Inflammatory macrophage (primary cell): ENCODE measurements around the gene PIM2.

Experiments
- DNase-seq, 2 donors: peaks; one replicate each; pipeline ENCODE4 v3.0.0-alpha.2; 2020 to 2022
- total RNA-seq, 18 experiments: gene quantifications; one replicate each; lab custom pipeline; 2026; ENCODE audit warnings: mixed read lengths in 6 of 18, inconsistent platforms in 2 of 18; lab: John Stamatoyannopoulos, UW

PIM2 gene
- total RNA-seq: 8.5 to 95.8 (median 12.5) reads per million in 18 experiments

GRCh38 chrX:48918643-48919340 is at the start of gene PIM2:
Gene PIM2 (minus strand): TSS chrX:48919024. CDS start chrX:48918834, 190 bp downstream.
- peak; percentile 84 to 90 for DNase-seq

GRCh38 chrX:48968377-48968776 is 49.6 kb upstream of the PIM2 start:
- DNase-seq: no peak

- DNase-seq: no peak
These were observed 48.2 kb upstream of the PIM2 start for GRCh38 chrX:48966796-48967579.

- DNase-seq: no peak
These were observed 47.1 kb upstream of the PIM2 start for GRCh38 chrX:48965959-48966358.

DNA sequence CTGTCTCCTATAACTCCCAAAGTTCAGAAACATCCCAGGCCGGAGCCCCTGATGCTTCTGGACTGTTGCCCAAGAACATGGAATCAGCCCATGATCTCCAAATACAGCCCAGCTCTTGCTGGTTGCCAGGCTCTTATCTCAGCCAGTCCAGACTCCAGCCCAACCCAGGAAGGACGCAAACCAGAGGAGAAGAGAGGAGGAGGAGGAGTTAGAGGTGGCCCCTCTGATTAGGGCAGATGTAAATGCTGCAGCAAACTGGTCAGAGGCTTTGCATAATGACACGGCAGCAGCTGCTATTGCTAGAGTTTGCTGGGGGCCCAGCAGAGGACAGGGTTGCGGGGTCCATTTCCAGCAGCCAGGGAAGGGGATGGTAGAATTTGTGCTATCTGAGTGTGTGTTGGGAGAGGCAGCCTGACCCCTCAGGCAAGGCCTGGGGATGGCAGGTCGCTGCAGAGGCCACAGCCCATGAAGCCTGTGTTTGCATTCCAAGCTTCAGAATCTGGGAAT is 42.8 kb upstream of the PIM2 start:
- no peak for DNase-seq

DNA sequence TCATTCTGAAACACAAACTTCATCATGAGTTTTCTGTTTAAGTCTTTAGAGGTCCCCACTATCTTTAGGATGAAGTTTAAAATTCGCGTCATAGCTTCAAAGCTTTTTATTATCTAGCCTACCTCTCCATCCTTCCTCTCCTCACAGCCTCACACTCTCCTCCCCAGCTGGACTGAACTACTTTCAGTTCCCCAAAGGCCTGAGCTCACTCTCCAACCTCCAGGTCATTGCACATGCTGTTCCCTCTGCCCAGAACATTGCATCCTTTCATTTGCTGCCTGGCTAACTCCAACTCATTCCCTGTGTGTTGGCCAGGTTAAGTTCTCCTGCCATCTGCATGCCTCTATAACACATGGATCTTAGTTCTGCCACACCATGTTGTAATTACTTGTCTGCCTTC is 41.5 kb upstream of the PIM2 start:
- DNase-seq: peak; percentile 36 to 42

- peak in 1 of 2 donors; percentile 17 for DNase-seq
These were observed 39.8 kb upstream of the PIM2 start for GRCh38 chrX:48958635-48959094.

- peak; percentile 94 to 96 for DNase-seq
These were observed 39.2 kb upstream of the PIM2 start for GRCh38 chrX:48957827-48958634.

- peak in 1 of 2 donors; percentile 67 for DNase-seq
These were observed 38.6 kb upstream of the PIM2 start, which contains the start of gene OTUD5 for GRCh38 chrX:48957477-48957826. Gene OTUD5 (minus strand): TSS chrX:48957607. CDS start chrX:48957570, 37 bp downstream.

- DNase-seq: peak in 1 of 2 donors; percentile 19
These were observed 38.0 kb upstream of the PIM2 start for GRCh38 chrX:48956728-48957414.

- DNase-seq: no peak
These were observed 29.8 kb upstream of the PIM2 start for GRCh38 chrX:48948589-48948988.

DNA sequence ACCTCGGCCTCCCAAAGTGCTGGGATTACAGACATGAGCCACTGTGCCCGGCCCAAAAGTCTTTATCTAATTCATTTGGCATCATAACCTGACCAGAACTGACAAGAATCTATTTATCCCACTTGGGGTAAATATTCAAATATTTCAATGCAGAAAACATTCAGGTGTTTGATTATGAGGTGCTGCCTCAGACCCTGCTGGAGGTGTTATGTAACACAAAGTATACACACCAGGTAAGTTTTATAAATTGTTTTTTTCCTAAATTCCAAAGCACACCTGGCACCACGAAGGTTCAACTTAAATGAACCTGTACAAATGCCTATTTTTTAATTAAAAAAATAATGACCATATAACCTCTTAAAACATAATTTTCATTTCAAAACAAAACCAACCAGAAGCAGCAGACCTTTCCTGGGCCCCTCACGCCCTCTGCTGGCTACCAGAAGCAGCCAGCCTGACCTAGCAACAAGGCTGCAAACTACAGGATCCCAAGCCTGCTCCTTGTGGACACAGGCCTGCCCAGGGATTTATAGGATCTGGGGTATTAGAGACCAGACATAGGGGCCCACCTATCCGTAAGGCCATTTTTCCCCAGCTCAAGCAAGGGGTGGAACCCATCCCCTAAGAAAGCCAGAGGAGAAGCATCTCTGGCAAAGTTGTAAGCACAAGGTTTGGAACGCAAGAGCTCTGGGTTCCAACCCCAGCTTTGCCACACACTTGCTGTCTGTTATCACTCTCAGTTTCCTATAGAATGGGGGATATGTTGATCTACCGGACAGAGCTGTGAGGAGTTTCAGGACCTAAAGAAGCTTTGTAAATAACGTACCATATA is 26.9 kb upstream of the PIM2 start:
- peak; percentile 35 to 56 for DNase-seq

DNA sequence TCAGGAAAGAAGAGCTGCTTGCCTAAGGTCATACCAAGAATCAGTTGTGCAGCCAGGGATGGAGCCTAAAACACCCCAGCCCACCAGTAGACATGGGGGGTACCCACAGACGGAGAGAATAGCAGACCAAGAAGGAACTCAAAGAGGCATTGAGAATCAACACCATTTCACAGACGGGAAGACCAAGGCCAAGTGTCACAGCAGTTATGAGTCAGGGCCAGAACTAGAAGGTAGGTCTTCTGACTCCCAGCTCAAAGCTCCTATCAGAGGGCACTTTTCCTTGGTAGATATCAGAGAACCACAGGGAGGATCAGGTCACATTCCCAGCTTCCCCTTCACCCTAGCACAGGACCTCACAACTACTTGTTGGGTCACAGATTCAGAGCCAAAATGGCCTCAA is 24.1 kb upstream of the PIM2 start:
- peak in 1 of 2 donors; percentile 1 for DNase-seq

DNA sequence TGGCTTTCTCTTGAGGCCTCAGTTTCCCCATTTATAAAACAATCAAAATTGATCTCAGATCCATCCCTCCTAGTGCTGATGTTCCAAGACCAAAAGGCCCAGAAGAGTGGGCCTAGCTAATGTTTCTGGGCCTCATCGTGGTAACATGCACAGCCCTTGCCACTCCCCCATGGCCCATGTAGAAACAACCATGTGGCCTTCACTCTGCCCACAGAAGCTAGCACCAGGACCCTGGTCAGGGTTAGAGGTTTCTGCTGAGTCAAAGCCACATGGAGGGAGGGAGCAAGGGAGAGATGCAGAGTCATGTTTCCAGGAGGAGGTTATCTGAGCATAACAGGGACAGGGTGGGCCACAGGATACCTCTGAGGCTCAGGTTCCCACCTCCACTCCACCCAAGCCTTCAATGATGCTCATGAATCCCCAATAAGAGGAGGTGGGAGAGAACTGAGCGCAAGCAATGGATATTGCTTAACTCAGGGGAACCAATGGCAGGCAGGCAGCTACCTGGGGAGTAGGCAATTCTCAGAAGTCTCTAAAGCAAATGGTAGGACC is 21.7 kb upstream of the PIM2 start:
- DNase-seq: no peak

DNA sequence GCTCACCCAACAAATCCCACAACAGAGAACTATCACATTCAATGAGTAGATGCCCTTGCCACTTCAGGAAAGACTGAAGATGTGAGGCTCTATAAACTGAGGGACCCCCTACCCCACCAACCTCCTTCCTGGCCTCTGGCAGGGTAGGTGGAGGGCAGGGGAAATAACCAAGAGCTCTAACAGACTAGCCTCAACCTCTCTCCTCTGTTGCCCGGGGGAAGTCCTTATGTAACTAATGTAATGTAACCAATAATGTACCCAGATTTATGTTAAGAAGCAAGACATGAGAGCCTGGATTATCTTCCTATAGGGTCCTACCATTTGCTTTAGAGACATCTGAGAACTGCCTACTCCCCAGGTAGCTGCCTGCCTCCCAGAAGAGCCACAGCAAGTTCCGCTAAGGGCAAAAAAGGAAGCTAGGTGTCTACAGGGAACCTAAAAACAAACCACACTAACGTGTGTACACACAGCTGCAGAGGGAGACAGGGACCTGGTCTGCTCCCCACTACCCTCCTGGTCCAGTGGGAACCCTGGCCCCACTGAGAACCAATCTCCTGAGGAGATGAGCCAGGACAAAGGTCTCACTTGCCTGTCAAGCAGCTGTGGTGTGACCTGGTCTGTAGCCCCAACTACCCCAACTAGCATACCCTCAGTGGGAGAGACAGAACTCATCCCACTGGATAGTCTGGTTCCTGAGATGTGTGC is 20.9 kb upstream of the PIM2 start:
- DNase-seq: no peak

DNA sequence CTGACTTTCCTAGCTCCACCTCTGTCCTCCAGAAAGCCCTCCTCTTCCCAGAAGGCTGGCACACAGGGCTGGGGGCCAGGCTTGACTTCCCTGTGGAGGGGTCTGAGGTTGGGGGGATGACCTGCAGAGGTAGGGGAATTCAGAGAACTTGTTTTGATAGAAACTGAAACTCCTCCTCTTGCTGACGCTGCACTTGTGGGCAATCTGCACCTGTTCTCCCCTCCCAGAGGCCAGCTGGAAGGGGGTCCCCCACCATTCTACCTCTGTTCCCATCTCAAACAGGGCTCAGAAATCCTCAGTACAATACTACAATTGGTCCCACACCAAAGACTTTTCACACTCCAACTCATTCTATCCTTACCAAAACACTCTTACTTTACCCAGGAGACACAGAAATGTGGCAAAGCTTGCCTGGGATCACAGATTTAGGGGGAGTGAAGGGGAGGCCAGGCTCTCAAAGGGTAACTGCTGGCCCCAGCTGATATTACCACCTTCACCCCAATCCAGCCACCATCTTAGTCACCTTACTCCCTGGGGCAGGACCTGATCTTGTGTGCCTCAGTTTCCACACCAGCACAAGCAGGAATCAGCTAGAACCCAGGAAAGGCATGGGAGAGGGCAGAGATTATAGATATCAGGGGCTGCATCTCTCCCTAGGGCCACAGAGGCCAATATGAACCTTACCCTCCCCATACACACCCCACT is 20.0 kb upstream of the PIM2 start:
- DNase-seq: no peak

- DNase-seq: peak; percentile 78 to 79
These were observed 18.5 kb upstream of the PIM2 start for GRCh38 chrX:48937054-48937907.

DNA sequence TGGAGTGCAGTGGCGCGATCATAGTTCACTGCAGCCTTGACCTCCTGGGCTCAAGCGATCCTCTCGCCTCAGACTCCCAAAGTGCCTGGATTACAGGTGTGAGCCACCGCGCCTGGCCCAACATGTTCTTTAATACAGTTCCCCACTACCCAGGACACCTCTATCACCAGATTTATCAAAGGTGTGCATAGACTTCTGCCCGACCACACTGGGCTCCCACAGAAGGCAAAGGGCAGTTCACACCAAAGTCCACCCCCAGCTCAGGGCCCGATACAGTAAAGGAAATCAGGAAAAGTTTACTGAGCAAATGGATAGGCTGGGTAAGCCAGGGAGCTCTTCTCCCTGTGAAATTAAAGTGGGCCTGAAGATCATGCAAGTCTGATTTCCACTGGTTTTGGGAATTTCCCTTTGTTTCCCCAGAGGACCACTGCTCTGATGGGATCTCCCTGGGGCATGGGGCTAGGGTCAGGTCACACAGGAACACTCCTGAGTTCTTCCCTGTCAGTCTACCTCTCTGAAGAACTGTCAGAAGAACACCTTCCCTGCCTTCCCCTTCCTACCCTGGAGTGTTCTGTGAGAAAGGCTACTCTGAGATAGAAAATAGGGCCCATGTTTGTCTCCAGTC is 17.7 kb upstream of the PIM2 start:
- no peak for DNase-seq
